GM19099 (cell line): ENCODE results near the gene FXYD7.

ENCODE experiments used
- POLR2A ChIP-seq: IDR thresholded peaks from 3 replicates; pipeline ENCODE4 v1.6.1; 2011; ENCODE audit warnings: low read depth; ENCODE audit not compliant: insufficient read length; ENCODE audit errors: extremely low read depth

FXYD7 gene

DNA sequence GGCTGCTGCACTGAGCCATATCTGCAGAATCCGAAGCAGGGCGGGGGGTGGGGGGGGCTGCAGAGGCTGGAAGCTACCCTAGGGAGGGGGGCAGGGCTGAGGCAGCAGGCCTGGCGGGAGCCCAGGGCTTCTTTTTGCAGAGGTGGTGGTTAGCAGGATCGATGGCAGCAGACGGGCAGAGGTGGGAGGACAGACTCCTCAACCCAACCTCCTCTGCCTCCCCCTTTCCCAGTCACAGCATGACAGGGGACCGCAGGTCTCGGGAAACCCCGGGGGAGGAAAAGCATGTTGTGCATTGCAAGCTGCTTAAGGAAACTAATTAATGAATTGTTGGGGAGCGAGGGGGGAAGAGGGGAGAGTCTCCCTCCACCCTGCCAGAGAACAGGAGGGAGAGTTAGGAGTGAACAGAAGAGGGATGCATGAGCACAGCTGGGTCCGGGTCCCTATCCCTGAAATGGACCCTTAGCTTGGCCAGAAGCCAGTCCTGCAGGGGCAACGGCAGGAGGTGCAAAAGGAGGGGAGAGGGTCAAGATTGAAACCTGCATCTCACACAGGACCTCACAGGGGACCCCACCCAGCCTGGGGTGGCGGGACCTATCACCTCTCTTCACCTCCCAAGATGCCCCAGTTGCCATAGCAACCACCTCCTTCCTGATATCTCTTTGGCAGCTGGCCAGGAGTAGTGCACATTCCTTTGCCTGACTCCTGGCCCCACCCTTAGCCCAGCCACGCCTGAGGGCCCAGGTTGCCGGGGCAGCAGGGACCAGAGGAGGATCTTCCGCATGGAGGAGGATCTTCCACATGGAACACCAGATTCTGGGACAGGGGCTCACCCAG, 1.8 kb downstream of the FXYD7 start:
- no peak for TF ChIP-seq POLR2A

DNA sequence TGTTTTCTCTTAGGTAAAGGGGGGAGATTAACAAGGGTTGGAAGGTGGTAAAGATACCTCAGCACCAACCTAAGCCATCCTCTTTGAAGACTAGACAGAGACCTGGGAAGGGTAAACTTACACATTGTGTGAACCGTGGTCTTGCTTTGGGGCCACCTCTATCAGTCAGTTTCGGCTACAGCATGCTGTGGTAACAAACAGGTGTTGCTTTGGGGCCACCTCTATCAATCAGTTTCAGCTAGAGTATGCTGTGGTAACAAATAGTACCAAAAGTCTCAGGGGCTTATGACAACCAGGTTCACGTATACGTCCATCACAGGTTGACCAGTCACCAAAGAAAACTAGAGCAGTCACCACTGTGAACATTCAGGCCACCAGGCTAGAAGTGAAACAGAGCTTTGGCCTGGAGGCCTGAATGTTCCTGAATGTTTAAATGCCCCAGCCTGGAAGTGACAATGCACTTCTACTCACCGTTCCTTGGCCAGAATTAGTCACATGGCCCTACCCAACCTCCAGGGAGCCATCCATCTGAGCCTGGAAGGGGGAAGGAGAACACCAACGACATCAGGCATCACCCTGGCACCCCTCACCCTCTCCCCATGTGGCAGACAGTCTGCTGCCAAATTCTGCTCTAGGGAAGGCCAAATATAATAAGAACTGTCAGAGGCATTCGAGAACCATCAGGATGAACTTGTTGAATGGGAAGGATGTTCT, 3.8 kb downstream of the FXYD7 start:
- TF ChIP-seq POLR2A = no peak

DNA sequence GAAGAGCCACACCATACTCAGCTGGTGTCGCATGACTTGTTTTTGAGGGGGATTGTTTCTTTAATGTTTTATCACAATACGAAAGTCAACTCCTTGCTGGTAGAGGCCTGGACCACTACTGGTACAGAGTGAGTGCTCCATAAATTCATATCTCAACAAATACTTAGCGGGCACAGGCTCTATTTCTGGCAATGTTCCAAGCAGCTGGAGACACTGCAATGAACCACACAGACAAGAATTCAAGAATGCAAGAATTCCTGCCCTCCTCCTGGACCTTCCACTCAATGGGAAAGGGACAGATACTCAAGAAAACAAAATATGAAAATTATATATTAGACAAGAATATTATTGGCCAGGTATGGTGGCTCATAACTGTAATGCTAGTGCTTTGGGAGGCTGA, 6.4 kb downstream of the FXYD7 start:
- TF ChIP-seq POLR2A = no peak

DNA sequence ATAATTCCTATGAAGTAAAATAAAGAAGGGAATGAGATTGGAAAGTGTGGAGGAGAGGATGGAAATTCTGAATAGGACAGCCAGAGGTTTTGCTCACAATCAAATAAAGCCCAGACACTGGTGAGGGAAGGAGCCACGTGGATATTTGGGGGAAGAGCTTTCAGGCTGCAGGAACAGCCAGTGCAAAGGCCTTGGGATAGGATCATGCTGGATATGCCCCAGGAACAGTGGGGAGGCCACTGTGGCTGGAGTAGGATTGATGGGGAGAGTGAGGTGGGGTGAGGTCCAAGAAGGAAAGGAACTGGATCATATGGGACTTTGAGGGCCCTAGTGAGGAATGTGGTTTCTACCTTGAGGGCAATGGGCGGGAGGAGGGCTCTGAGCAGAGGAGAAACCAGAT, 7.4 kb downstream of the FXYD7 start:
- TF ChIP-seq POLR2A = no peak

DNA sequence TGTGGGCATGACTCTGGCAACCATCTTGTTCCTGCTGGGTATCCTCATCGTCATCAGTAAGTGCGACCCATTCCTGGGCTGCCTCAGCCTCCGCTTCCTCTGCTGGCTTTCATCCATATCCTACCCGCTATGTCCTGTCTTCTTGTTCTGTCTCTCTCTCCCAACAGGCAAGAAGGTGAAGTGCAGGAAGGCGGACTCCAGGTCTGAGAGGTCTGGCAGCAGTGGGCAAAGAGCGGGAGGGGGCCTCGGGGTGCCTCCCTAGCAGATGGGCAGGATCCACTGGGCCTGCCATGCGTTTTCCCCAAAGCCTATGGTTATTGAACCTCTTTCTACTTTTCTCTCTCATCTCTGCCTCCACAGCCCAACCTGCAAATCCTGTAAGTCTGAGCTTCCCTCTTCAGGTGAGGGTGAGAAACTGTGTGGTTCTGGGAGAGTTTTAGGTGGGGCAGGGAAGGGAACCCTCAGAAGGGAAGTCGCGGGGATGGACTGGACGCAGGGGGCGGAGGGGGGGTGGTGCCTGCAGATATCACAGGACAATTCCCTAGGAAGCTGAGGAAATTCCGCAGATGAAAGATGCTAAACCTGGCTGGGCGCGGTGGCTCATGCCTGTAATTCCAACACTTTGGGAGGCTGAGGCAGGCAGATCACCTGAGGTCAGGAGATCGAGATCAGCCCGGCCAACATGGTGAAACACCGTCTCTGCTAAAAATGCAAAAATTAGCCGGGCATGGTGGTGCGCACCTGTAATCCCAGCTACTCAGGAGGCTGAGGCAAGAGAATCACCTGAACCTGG, 8.4 kb downstream of the FXYD7 start:
- no peak for TF ChIP-seq POLR2A

DNA sequence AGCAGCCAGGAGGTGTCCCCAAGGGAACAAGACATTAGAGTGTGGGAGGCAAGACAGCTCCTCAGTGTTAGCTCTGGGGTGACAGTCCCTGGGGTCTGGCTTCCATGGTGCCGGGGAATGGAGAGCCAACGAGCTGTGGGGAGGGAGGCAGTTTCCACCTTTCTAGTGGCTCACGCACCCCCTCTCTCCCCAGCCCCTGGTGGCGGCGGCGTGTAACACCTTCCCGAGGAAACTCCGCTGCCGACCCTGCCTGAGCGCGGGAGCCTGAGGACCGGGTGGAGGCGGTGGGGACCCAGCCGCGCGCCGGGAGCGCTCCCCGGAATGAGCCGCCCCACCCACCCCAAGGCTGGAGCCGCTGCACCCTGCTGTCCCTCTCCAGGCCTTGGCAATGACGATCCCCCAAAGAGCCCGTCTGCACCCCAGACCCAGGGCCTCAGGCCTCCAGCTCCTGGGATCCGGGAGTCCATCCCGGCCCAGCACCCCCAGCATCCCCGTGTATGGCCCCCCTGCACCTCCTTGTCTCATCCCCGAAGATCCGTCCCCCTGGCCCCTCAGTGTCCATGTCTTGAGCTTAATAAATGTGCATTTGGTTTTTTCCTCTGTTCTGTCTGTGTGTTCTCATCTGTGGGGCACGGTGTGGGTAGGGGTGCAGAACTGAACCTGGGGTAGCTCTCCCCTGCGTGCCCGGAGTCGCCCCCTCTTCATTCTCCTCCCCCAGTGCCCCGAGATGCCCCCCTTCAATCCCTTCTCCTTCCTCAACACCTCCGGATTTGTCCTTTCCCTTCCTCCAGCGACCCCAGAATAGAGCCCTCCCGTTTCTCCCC, 10.9 kb downstream of the FXYD7 start:
- no peak for TF ChIP-seq POLR2A

DNA sequence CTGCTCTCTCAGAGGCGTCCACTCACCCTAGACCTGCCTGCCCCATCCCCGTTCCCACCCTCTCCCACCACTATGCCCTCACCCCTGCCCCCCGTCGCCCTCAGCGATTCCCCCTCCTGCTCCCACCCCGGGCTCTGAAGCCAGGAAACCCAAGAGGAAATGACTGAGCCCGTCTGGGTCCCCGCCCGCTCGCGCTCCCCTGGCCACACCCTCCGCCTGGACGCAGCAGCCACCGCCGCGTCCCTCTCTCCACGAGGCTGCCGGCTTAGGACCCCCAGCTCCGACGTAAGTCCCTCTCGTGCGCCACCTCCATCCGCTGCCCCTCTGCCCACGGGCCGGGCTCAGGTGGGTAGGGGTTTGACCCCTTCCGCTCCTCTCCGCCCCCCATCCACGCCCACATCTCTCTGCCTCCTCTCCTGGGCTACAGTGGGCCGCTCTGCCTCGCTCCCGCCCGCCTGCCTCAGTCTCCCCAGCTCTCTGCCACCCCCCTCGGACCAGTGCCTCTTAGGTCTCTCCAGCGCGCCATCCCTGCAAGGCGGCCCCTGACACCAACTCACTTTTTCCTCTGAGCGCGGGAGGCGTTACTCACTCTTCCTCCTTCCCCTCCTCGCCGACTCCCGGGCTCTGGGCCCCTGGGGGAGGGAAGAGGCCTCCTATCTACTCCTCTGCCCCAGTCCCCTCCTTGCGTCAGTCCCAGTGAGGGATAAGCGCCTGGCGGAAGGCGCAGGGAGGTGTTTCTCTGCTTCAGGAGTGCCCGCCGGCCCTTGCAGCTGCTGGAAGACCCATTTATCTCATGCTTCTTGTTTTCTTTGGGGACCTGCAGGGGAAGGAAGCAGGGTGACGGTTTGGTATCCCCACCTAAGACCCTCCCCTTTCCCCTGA, 11.7 kb downstream of the FXYD7 start, which contains the start of gene FXYD5:
FXYD5 (plus strand) TSS at position 211 of the 882 bp plus-strand sequence. CDS start 816 bp downstream, outside the sequence.
- peak; percentile 46 for TF ChIP-seq POLR2A

DNA sequence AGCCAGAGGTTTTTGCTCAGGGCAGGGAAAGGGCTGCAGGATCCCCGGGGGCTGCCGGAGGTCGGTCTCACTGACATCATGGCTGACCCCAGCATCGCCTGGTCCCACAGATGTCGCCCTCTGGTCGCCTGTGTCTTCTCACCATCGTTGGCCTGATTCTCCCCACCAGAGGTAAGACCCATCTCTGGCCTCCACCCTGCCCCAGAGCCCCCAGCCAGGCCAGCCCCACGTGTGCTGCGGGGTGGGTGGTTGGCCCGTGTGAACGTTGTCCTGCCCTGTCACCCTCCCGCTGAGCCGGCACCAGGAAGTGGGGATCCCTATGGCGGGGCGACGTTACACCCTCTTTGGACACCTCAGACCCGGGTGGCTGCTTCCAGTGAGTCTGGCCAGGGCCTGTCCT, 12.4 kb downstream of the FXYD7 start:
- TF ChIP-seq POLR2A = no peak

DNA sequence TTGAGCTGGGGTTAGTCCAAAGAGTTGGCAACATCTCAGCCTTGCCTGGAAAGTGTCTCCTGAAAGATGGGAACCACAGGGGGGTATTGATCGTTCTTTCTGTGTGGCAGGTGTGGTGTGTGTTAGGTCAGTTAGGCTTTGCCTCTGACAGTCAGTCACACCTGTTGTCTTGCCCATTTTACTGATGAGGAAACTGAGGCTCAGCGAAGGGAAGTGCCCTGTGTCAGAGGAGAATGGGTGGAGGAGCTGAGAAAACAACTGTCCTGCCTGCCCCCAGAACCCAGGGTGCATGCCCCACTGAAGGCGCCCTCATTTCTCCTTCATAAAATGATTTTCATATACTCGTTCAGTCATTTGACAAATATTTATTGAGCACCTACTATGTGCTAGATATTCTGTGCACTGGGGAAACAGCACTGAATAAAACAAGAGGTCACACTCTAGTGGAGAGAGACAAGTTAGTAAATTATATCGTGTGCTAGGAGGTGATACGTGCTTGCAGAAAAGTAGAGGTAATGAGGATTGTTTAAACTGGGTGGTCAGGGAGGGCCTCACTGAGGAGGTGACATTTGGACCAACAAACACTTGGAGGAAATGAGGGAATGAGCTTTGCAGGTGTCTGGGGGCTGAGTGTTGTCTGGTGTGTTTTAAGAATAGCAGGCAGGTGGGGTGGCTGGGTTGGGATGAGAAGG, 13.1 kb downstream of the FXYD7 start:
- TF ChIP-seq POLR2A = no peak

DNA sequence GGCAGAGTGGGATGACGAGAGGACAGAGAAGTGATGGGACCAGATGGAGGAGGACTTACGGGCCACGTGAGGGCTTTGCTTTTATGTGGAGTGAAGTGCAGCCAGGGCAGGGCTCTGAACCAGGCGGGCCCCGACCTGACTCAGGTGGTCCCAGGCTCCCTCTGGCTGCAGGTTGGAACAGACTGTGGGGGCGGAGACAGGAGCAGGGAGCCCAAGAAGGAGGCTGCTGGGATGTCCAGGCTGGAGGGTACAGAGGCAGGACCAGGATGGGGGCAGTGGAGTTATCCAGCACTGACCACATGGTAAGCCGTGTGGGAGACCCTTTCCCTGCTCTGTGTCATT, 13.6 kb downstream of the FXYD7 start:
- TF ChIP-seq POLR2A = no peak

DNA sequence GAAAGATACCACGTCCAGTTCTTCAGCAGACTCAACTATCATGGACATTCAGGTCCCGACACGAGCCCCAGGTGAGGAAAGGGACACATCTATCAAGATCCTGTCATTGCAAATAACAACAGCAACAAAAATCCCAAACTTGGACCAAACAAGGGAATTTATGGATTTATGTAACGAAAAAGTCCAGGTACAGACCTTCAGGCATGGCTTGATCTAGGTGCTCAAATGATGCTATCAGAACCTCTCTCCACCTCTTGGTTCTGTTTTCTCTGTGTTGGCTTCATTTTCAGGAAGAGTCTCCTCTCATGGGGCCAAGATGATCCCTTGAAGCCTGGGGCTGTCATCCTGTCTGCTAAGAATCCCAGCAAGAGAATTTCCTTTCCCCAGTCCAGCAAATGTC, 14.4 kb downstream of the FXYD7 start:
- TF ChIP-seq POLR2A = no peak

DNA sequence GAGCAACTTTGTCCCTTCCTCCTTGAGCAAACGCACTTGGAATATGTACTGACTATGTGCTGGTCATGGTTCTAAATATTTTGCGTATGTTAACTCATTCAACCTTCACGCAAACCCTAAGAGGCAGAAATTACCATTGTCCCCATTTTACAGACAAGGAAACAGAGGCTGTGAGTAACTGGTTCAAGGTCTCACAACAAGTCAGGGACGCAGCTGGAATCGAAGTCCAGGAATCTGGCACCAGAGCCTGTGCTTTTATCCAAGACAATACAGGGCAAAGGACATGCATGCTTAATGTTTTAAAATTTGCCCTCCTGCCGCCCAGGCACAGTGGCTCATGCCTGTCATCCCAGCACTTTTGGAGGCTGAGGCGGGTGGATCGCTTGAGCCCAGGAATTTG, 16.6 kb downstream of the FXYD7 start:
- no peak for TF ChIP-seq POLR2A

DNA sequence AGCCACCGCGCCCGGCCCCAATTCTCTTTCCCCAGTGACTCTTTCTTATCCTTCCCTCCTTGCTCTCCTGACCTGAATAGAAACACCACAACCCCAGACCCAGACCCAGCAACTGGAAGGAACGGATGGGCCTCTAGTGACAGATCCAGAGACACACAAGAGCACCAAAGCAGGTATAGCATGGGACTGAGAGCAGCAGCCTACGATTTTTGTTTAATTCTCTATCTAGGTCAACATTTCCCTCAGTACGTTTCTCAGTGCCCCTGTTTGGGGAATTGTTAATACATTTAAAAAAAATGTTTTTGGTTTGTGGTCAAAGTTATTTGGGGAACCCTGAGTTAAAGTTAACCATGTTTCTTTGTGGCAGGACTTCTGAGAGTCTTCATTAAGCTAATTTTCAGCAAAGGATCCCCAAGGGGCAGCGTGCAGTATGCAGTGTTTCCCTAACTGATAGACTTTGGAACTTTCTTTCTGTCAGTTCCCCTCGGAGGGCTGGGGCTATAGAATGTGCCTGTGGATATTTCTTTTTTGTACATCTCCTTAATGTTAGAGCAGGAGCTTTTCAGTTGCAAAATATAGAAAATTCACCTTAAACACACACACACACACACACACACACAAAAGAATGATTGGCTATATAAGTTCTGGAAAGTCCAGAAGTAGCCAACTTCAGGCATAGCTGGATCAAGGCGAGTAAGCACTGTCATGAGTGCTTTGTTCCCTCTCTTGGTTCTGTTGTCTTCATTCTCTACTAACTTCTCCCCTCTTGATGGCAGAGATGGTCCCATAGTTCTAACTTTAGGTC, 17.8 kb downstream of the FXYD7 start:
- no peak for TF ChIP-seq POLR2A

DNA sequence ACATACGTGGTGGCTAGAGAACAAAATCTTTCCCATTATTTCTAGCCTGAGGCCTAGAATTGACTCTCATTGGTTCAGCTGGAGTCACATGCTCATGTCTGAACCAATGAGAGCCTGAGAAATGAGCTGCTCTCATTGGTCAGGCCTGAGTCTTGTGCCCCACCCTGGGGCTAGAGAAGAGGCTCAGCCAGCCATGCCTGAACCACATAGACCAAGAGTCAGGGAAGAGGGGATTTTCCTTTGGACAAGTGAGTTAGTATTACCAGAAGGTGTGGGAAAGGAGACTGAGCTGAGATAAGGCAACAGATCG, 18.3 kb downstream of the FXYD7 start:
- TF ChIP-seq POLR2A = no peak
